ENCODE data around the gene CCDC43. TPM values are rescaled to one million over a fixed set of nuclear protein-coding genes. Genes with fewer than 3 reads are reported as not detected.

The CCDC43 gene
- total RNA-seq, 4 donors from 2014 or later, result 11.2 to 13.3 (median 12.2) TPM

DNA sequence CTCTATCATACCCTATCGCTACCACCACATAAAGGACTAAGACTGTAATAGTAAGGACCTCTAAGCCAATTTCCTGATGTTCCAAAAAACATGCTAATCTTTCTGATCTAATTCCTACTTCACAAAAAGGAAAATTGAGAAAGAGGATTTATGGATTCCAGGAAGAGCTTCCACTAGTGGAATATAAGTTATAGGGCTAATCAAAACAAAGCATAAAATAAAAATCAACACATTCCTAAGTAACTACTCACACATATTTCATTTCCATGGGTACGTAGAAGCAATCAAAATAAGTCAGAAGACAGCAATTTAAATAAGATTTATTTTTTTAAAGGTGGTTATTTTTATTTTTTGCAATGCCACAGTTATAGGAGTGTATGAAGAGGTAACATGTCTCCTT is 12.4 kb downstream of the CCDC43 start:
- Histone ChIP-seq H3K4me3 (no peak overlapping the region), H3K9me3 (no peaks in the 10 kb centered on the region), H3K4me1 (no peaks in the 10 kb centered on the region), H3K36me3 (peaks cover 40% of the 10 kb centered on the region), H3K27ac (no peak overlapping the region), H3K27me3 (no peaks in the 10 kb centered on the region)
- WGBS, result 63% methylated on average over 2 of the region's 2 CpGs
- DNase-seq (ENCODE audit: low spot score in 2 of 2), result no peak
- no peak for TF ChIP-seq POLR2AphosphoS5 (IDR thresholded peaks at IDR 0.05)
- TF ChIP-seq, protein P1, sequence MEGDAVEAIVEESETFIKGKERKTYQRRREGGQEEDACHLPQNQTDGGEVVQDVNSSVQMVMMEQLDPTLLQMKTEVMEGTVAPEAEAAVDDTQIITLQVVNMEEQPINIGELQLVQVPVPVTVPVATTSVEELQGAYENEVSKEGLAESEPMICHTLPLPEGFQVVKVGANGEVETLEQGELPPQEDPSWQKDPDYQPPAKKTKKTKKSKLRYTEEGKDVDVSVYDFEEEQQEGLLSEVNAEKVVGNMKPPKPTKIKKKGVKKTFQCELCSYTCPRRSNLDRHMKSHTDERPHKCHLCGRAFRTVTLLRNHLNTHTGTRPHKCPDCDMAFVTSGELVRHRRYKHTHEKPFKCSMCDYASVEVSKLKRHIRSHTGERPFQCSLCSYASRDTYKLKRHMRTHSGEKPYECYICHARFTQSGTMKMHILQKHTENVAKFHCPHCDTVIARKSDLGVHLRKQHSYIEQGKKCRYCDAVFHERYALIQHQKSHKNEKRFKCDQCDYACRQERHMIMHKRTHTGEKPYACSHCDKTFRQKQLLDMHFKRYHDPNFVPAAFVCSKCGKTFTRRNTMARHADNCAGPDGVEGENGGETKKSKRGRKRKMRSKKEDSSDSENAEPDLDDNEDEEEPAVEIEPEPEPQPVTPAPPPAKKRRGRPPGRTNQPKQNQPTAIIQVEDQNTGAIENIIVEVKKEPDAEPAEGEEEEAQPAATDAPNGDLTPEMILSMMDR (IDR thresholded peaks at IDR 0.05), result no peak
- no peak for TF ChIP-seq EP300 (IDR thresholded peaks at IDR 0.05)

DNA sequence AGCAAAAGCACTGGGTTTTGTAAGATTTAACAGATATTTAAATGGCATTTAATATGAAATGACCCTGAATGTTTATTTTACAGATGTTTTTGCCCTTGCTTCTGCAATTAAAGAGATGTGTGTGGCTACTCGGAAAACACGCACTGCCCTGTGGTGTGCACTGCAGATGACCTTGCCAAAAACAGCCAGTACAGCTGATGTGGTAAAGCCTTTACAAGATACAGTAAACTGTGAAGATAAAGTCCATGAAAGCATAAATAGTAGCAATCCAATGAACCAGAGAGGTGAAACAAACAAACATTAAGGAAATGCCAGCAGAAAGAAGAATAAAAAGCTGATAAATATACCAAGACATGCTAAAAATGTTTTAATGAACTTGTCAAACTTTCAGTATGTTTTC is 15.7 kb downstream of the CCDC43 start:
- WGBS, result 95% methylated on average over 2 of the region's 2 CpGs

DNA sequence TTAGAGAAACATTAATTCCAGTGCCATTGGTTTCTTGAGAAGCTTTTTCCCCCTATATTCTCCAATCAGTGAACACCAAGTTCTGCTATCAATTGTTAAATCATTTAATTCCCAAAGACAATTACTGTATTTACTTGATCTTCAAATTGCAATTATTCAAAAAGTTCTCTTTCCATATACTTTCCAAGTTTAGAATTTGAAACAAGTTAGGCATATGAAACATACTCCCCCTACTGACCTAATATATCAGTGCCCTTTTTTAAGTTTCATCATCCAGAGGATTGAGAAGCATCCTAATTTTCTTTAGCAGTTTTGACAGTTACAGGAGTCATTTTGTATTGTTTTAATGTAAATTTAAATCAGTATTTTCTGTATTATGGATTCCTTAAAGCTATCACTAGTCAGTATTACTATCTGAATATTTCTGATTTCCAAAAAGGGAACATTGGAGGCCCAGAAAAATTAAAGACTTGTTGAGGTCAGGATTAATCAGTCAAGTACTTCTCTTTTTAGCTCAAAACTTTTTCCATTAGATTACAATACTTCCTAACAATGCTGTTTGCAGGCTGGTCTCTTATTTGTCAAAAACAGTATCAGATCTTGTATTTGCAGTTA is 17.0 kb downstream of the CCDC43 start:
- H3K27ac ChIP-seq, result no peak overlapping the region
- no peaks in the 10 kb centered on the region for H3K4me1 ChIP-seq
- peaks cover 1% of the 10 kb centered on the region for H3K36me3 ChIP-seq
- H3K9me3 ChIP-seq, result no peaks in the 10 kb centered on the region
- H3K4me3 ChIP-seq, result no peak overlapping the region
- no peak for DNase-seq (ENCODE audit: low spot score in 2 of 2)
- TF ChIP-seq, protein P1 (IDR thresholded peaks at IDR 0.05), result peak in 1 of 2 donors; percentile 42
- TF ChIP-seq EP300 (IDR thresholded peaks at IDR 0.05), result no peak
- no peaks in the 10 kb centered on the region for H3K27me3 ChIP-seq

More for the DNA sequence above, 15.7 kb downstream of the CCDC43 start:
- no peaks in the 10 kb centered on the region for H3K4me1 ChIP-seq
- no peak overlapping the region for H3K27ac ChIP-seq
- TF ChIP-seq EP300 (IDR thresholded peaks at IDR 0.05) (no peak), POLR2A (IDR thresholded peaks at IDR 0.05) (no peak), POLR2AphosphoS5 (IDR thresholded peaks at IDR 0.05) (no peak)
- TF ChIP-seq, protein P1 (IDR thresholded peaks at IDR 0.05), result no peak
- no peaks in the 10 kb centered on the region for H3K27me3 ChIP-seq
- DNase-seq (ENCODE audit: low spot score in 2 of 2), result no peak
- peaks cover 11% of the 10 kb centered on the region for H3K36me3 ChIP-seq
- H3K9me3 ChIP-seq, result no peaks in the 10 kb centered on the region
- no peak overlapping the region for H3K4me3 ChIP-seq

DNA sequence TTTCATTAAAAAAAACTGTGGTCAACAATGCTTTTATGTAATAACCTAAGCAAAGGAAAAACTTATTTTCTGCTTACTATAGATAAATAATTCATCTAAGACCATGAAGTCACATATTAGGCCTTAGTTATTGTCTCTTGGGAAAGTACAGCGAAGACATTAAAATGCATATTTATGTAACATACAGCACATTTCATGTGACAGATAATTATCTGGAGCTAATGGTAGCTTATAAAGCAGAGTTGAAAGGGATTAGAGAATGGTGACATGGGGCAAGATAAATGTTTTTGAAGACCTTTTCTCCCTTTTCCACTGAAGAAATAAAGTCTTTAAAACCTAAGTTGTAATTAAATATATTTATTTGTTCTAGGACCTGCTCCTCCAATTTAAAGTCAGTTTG is 23.6 kb downstream of the CCDC43 start:
- TF ChIP-seq POLR2AphosphoS5 (IDR thresholded peaks at IDR 0.05) (no peak), EP300 (IDR thresholded peaks at IDR 0.05) (no peak), POLR2A (IDR thresholded peaks at IDR 0.05) (no peak)
- TF ChIP-seq, protein P1 (IDR thresholded peaks at IDR 0.05), result no peak
- H3K4me3 ChIP-seq, result no peak overlapping the region
- no peaks in the 10 kb centered on the region for H3K36me3 ChIP-seq
- no peaks in the 10 kb centered on the region for H3K27me3 ChIP-seq
- no peak for DNase-seq (ENCODE audit: low spot score in 2 of 2)
- no peaks in the 10 kb centered on the region for H3K4me1 ChIP-seq
- WGBS, result 90% methylated on average over 1 of the region's 1 CpG
- no peaks in the 10 kb centered on the region for H3K9me3 ChIP-seq
- no peak overlapping the region for H3K27ac ChIP-seq

DNA sequence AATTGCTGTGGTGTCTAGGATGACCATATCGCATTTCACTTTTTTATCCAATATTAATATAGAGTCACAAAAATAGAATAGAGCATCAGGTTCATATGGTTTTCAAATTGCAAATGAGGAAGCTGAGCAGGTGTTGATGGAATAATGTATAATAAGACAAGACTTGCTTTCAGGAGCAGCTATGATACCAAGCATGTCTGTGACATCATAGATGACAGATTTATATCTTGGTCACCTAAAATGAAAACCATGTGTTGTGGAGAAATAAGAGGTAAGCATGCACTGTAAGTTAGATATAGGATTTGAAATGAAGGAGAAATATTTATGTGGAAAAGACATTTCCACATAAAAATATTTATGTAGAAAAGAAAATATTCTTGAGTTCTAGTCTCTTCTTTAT is 24.7 kb downstream of the CCDC43 start:
- TF ChIP-seq POLR2A (IDR thresholded peaks at IDR 0.05) (no peak), POLR2AphosphoS5 (IDR thresholded peaks at IDR 0.05) (no peak), EP300 (IDR thresholded peaks at IDR 0.05) (no peak)
- TF ChIP-seq, protein P1 (IDR thresholded peaks at IDR 0.05), result no peak

More for the DNA sequence above, 24.7 kb downstream of the CCDC43 start:
- WGBS, result 82% methylated on average over 1 of the region's 1 CpG
- no peak for DNase-seq (ENCODE audit: low spot score in 2 of 2)
- Histone ChIP-seq H3K4me1 (no peaks in the 10 kb centered on the region), H3K27me3 (peaks cover 4% of the 10 kb centered on the region), H3K4me3 (no peak overlapping the region), H3K36me3 (no peaks in the 10 kb centered on the region), H3K27ac (no peak overlapping the region), H3K9me3 (no peaks in the 10 kb centered on the region)

Data from suprapubic skin (tissue), 4 donors.